ENCODE measurements around the gene RDH16. TPM values are rescaled to one million over a fixed set of nuclear protein-coding genes. Genes with fewer than 3 reads are reported as not detected.
"Not testable (repeated sequence)": the region's sequence is repeated elsewhere in the genome, so short reads cannot be mapped to it uniquely, and the experiment has no call there.

RDH16 gene
- total and polyA plus RNA-seq, 2 donors (not counting 1 experiment from before 2014, with no cell fraction given): 1.1 to 1.5 TPM

- DNase-seq (no peak), ATAC-seq (ENCODE audit: low read depth) (no peak)
- no peaks in the 10 kb centered on the region for H3K4me1 Mint-ChIP-seq
- CTCF ChIA-PET: no interaction called here
- no peak overlapping the region for H3K9ac ChIP-seq (ENCODE audit: low read length)
- no peaks in the 10 kb centered on the region for H3K9me3 ChIP-seq (ENCODE audit: control extremely low read depth in 1 of 3, control insufficient read depth in 2 of 3, insufficient read depth in 1 of 3, low read length in 2 of 3)
- H4K20me1 ChIP-seq (ENCODE audit: control insufficient read depth, insufficient read depth, low read length, poor library complexity, severe bottlenecking): no peaks in the 10 kb centered on the region
- 92% methylated on average over 3 of the region's 3 CpGs for WGBS (ENCODE audit: insufficient coverage)
- H3K4me3 ChIP-seq (ENCODE audit: control extremely low read depth in 1 of 5, extremely low read depth in 1 of 5, insufficient read depth in 1 of 5, low read depth in 2 of 5, low read length in 4 of 5): no peak overlapping the region
- POLR2A ChIA-PET: no interaction called here
- no peak overlapping the region for H2AFZ ChIP-seq (ENCODE audit: insufficient read depth, low read depth, low read length, poor library complexity, severe bottlenecking)
- no peaks in the 10 kb centered on the region for H3K79me2 ChIP-seq (ENCODE audit: control insufficient read depth, insufficient read depth, low read length)
- H3K27me3 Mint-ChIP-seq: no peaks in the 10 kb centered on the region
- H3K27ac Mint-ChIP-seq: no peak overlapping the region
- intact Hi-C loops (cut with micrococcal nuclease): no loop called here
- H3K4me3 Mint-ChIP-seq: no peak overlapping the region
- no peak for TF ChIP-seq CTCF (IDR thresholded peaks at IDR 0.05)
- H3K36me3 ChIP-seq (replicated peaks in 1 of 2; ENCODE audit: control extremely low read depth in 1 of 2, control insufficient read depth in 1 of 2, extremely low read depth in 1 of 2, insufficient read depth in 2 of 2, low read length in 1 of 2): no peaks in the 10 kb centered on the region
- no peaks in the 10 kb centered on the region for H3K9me3 Mint-ChIP-seq (ENCODE audit: insufficient read depth)
- H3K27ac ChIP-seq (ENCODE audit: low read length in 2 of 2): no peak overlapping the region
- H3K27me3 ChIP-seq (replicated peaks in 1 of 4; ENCODE audit: control extremely low read depth in 1 of 4, control insufficient read depth in 3 of 4, insufficient read depth in 4 of 4, low read length in 3 of 4): no peaks in the 10 kb centered on the region
- H3K4me1 ChIP-seq (ENCODE audit: control insufficient read depth in 2 of 2, insufficient read depth in 2 of 2, low read length in 2 of 2): no peaks in the 10 kb centered on the region
- no peak overlapping the region for H3K4me2 ChIP-seq (replicated peaks; ENCODE audit: low read depth, low read length, poor library complexity, severe bottlenecking)
Measured at GRCh38 chr12:56979628-56980027, 22.2 kb upstream of the RDH16 start.

- H3K27ac ChIP-seq (ENCODE audit: low read length in 2 of 2): no peak overlapping the region
- no peak overlapping the region for H3K27ac Mint-ChIP-seq
- ChIA-PET POLR2A (no interaction called here), CTCF (no interaction called here)
- intact Hi-C loops (cut with micrococcal nuclease): no loop called here
- ATAC-seq (ENCODE audit: low read depth) (no peak), DNase-seq (no peak)
- H3K9me3 ChIP-seq (ENCODE audit: control extremely low read depth in 1 of 3, control insufficient read depth in 2 of 3, insufficient read depth in 1 of 3, low read length in 2 of 3): no peaks in the 10 kb centered on the region
- H3K36me3 ChIP-seq (replicated peaks in 1 of 2; ENCODE audit: control extremely low read depth in 1 of 2, control insufficient read depth in 1 of 2, extremely low read depth in 1 of 2, insufficient read depth in 2 of 2, low read length in 1 of 2): no peaks in the 10 kb centered on the region
- H2AFZ ChIP-seq (ENCODE audit: insufficient read depth, low read depth, low read length, poor library complexity, severe bottlenecking): no peak overlapping the region
- H3K79me2 ChIP-seq (ENCODE audit: control insufficient read depth, insufficient read depth, low read length): no peaks in the 10 kb centered on the region
- H3K4me1 Mint-ChIP-seq: no peaks in the 10 kb centered on the region
- TF ChIP-seq CTCF (IDR thresholded peaks at IDR 0.05): no peak
- TF ChIP-seq EZH2 (IDR thresholded peaks at IDR 0.05; ENCODE audit: borderline replicate concordance, insufficient read depth, low read depth, low read length, poor library complexity, severe bottlenecking): no peak
- no peak overlapping the region for H3K4me2 ChIP-seq (replicated peaks; ENCODE audit: low read depth, low read length, poor library complexity, severe bottlenecking)
- no peaks in the 10 kb centered on the region for H3K27me3 Mint-ChIP-seq
- 97% methylated on average over 3 of the region's 3 CpGs for WGBS (ENCODE audit: insufficient coverage)
- no peak overlapping the region for H3K4me3 Mint-ChIP-seq
- no peaks in the 10 kb centered on the region for H3K27me3 ChIP-seq (replicated peaks in 1 of 4; ENCODE audit: control extremely low read depth in 1 of 4, control insufficient read depth in 3 of 4, insufficient read depth in 4 of 4, low read length in 3 of 4)
- H3K4me3 ChIP-seq (ENCODE audit: control extremely low read depth in 1 of 5, extremely low read depth in 1 of 5, insufficient read depth in 1 of 5, low read depth in 2 of 5, low read length in 4 of 5): no peak overlapping the region
- H3K9me3 Mint-ChIP-seq (ENCODE audit: insufficient read depth): no peaks in the 10 kb centered on the region
- no peaks in the 10 kb centered on the region for H4K20me1 ChIP-seq (ENCODE audit: control insufficient read depth, insufficient read depth, low read length, poor library complexity, severe bottlenecking)
- no peaks in the 10 kb centered on the region for H3K4me1 ChIP-seq (ENCODE audit: control insufficient read depth in 2 of 2, insufficient read depth in 2 of 2, low read length in 2 of 2)
- no peak overlapping the region for H3K9ac ChIP-seq (ENCODE audit: low read length)
Measured at GRCh38 chr12:56978397-56979138, 21.2 kb upstream of the RDH16 start.

- H3K27ac Mint-ChIP-seq; POLR2A ChIA-PET; H3K4me3 Mint-ChIP-seq; DNase-seq; ATAC-seq (ENCODE audit: low read depth); H3K79me2 ChIP-seq (ENCODE audit: control insufficient read depth, insufficient read depth, low read length); H3K4me1 Mint-ChIP-seq; H3K36me3 ChIP-seq (replicated peaks in 1 of 2; ENCODE audit: control extremely low read depth in 1 of 2, control insufficient read depth in 1 of 2, extremely low read depth in 1 of 2, insufficient read depth in 2 of 2, low read length in 1 of 2); H3K27me3 ChIP-seq (replicated peaks in 1 of 4; ENCODE audit: control extremely low read depth in 1 of 4, control insufficient read depth in 3 of 4, insufficient read depth in 4 of 4, low read length in 3 of 4); H4K20me1 ChIP-seq (ENCODE audit: control insufficient read depth, insufficient read depth, low read length, poor library complexity, severe bottlenecking); H3K9ac ChIP-seq (ENCODE audit: low read length); intact Hi-C loops (cut with micrococcal nuclease); H2AFZ ChIP-seq (ENCODE audit: insufficient read depth, low read depth, low read length, poor library complexity, severe bottlenecking); CTCF ChIA-PET; H3K9me3 ChIP-seq (ENCODE audit: control extremely low read depth in 1 of 3, control insufficient read depth in 2 of 3, insufficient read depth in 1 of 3, low read length in 2 of 3); H3K4me3 ChIP-seq (ENCODE audit: control extremely low read depth in 1 of 5, extremely low read depth in 1 of 5, insufficient read depth in 1 of 5, low read depth in 2 of 5, low read length in 4 of 5); H3K9me3 Mint-ChIP-seq (ENCODE audit: insufficient read depth); H3K27ac ChIP-seq (ENCODE audit: low read length in 2 of 2); H3K27me3 Mint-ChIP-seq; H3K4me2 ChIP-seq (replicated peaks; ENCODE audit: low read depth, low read length, poor library complexity, severe bottlenecking); H3K4me1 ChIP-seq (ENCODE audit: control insufficient read depth in 2 of 2, insufficient read depth in 2 of 2, low read length in 2 of 2): not testable (repeated sequence)
- no CpG with 5 or more reads among the region's 4 CpGs for WGBS (ENCODE audit: insufficient coverage)
Measured at GRCh38 chr12:56977361-56977760, 20.0 kb upstream of the RDH16 start.

Data from B cell (primary cell).